Vagina (tissue), 2 donors: ENCODE measurements around the gene FGFR2. TPM values are rescaled to one million over a fixed set of nuclear protein-coding genes. Genes with fewer than 3 reads are reported as not detected.

ENCODE experiments used
- DNase-seq, 2 donors: peaks; one replicate each; pipeline ENCODE4 v3.0.0-alpha.2; 2017; ENCODE audit errors: extremely low spot score in 2 of 2
- H3K27ac ChIP-seq: fragments of 200-600 bp; sonication (generic); one replicate; pipeline ENCODE4 v1.5.1; 2019
- H3K27me3 ChIP-seq: fragments of 200-600 bp; sonication (generic); one replicate; pipeline ENCODE4 v1.5.1; 2019
- H3K36me3 ChIP-seq, 2 donors: fragments of 200-600 bp; sonication (generic); one replicate each; pipeline ENCODE4 v1.5.1; 2017 to 2019
- H3K4me1 ChIP-seq: fragments of 200-600 bp; sonication (generic); one replicate; pipeline ENCODE4 v1.5.1; 2019
- H3K4me3 ChIP-seq, 2 donors: fragments of 200-600 bp; sonication (generic); 1 replicate in 1 of 2; 2 replicates in 1 of 2; pipeline ENCODE4 v1.5.1; 2016 to 2019
- H3K9me3 ChIP-seq: fragments of 200-600 bp; sonication (generic); one replicate; pipeline ENCODE4 v1.5.1; 2019
- POLR2A ChIP-seq, 2 donors: fragments of 450-650 bp; IDR thresholded peaks; one replicate each; pipeline ENCODE4 v1.6.1; 2017; ENCODE audit warnings: antibody characterized with exemption in 2 of 2, mild to moderate bottlenecking in 2 of 2, moderate library complexity in 2 of 2
- POLR2AphosphoS5 ChIP-seq, 2 donors: sonication (generic); formaldehyde crosslinking; IDR thresholded peaks; one replicate each; pipeline ENCODE4 v1.9.0; 2017; ENCODE audit warnings: antibody characterized with exemption in 2 of 2, mild to moderate bottlenecking in 2 of 2, low read depth in 1 of 2; ENCODE audit not compliant: insufficient read depth in 1 of 2
- intact Hi-C: fragments of 100-400 bp; cut with DNase I; formaldehyde crosslinking; loops from one replicate; pipeline ENCODE4 v1.15.1; 2023
- total RNA-seq: library from RNA; depleted of rRNA; stranded (reverse); fragments of >200 nt; gene quantifications from one replicate; pipeline ENCODE4 v1.2.3, GENCODE V29; 2016
- TF ChIP-seq, protein P1 (sequence below), 3 experiments: fragments of 450-650 bp in 2 of 3; fragments of 200-600 bp in 1 of 3; sonication (generic) in 1 of 3; IDR thresholded peaks; one replicate each; pipeline ENCODE4 v1.5.1; 2017 to 2019; ENCODE audit warnings: antibody characterized with exemption in 3 of 3, mild to moderate bottlenecking in 2 of 3, moderate library complexity in 2 of 3

Gene FGFR2
- total RNA-seq, 1 donor from 2014 or later = 54.0 TPM

DNA sequence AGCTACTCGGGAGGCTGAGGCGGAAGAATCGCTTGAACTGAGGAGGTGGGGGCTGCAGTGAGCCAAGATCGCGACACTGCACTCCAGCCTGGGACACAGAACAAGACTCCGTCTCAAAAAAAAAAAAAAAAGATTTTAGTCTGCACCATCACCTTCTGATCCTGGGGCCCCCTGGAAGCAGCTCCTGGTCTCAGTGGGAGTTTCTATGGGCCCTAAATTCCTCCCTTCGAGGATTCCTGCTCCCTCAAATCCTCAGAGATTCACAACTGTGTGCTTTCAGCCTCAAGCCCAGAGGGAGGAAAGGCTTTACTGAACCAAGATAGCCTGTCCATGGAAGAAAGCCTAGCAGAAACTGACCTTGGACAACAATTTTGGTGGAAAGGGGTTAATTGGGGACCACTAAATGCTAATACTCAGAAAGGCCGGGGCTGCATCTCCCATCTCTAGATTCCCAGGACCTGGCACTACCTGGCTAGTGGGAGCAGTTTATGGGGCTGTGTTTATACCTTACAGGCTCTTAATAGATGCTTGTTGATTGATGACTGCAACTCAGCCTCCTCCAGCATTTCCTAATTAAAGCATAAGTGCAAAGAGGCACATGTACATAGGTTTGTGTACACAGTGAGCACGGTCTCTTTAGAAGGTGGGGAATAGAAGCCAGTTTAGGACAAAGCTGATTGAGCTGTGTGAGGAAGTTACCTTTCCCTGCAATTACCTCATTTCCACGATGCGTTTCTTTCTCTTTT lies 9.2 kb upstream of the FGFR2 start:
- Histone ChIP-seq H3K27ac (no peak overlapping the region), H3K9me3 (no peaks in the 10 kb centered on the region), H3K36me3 (no peaks in the 10 kb centered on the region), H3K4me3 (no peak overlapping the region), H3K4me1 (peaks cover 8% of the 10 kb centered on the region), H3K27me3 (no peaks in the 10 kb centered on the region)
- intact Hi-C loops = no loop called here
- TF ChIP-seq POLR2A (IDR thresholded peaks at IDR 0.05) (no peak), POLR2AphosphoS5 (IDR thresholded peaks at IDR 0.05; ENCODE audit: insufficient read depth in 1 of 2, low read depth in 1 of 2) (no peak)
- TF ChIP-seq, protein P1, sequence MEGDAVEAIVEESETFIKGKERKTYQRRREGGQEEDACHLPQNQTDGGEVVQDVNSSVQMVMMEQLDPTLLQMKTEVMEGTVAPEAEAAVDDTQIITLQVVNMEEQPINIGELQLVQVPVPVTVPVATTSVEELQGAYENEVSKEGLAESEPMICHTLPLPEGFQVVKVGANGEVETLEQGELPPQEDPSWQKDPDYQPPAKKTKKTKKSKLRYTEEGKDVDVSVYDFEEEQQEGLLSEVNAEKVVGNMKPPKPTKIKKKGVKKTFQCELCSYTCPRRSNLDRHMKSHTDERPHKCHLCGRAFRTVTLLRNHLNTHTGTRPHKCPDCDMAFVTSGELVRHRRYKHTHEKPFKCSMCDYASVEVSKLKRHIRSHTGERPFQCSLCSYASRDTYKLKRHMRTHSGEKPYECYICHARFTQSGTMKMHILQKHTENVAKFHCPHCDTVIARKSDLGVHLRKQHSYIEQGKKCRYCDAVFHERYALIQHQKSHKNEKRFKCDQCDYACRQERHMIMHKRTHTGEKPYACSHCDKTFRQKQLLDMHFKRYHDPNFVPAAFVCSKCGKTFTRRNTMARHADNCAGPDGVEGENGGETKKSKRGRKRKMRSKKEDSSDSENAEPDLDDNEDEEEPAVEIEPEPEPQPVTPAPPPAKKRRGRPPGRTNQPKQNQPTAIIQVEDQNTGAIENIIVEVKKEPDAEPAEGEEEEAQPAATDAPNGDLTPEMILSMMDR (IDR thresholded peaks at IDR 0.05) = no peak
- DNase-seq = no peak

DNA sequence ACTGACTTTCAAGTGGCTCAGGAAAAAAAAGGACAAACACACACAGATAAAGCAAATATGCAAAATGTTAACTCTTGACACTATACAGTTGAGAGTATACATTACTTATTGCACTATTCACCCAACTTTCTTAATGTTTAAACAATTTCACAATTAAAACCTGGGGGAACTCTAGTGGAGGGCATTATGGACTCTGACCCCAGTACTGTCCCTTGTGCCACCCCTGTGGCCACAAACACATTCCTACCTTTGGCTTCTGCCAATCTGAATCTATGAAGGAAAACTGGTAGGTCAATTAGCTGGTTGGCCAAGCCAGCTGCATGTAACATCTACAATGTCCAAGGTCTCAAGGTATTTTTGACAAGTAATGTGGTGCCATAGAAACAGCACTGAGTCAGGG lies 7.5 kb upstream of the FGFR2 start:
- intact Hi-C loops = no loop called here
- TF ChIP-seq, protein P1 (IDR thresholded peaks at IDR 0.05) = no peak
- TF ChIP-seq POLR2A (IDR thresholded peaks at IDR 0.05) (no peak), POLR2AphosphoS5 (IDR thresholded peaks at IDR 0.05; ENCODE audit: insufficient read depth in 1 of 2, low read depth in 1 of 2) (no peak)
- no peak for DNase-seq
- Histone ChIP-seq H3K4me1 (peaks cover 8% of the 10 kb centered on the region), H3K36me3 (no peaks in the 10 kb centered on the region), H3K4me3 (no peak overlapping the region), H3K9me3 (no peaks in the 10 kb centered on the region), H3K27me3 (no peaks in the 10 kb centered on the region), H3K27ac (no peak overlapping the region)

DNA sequence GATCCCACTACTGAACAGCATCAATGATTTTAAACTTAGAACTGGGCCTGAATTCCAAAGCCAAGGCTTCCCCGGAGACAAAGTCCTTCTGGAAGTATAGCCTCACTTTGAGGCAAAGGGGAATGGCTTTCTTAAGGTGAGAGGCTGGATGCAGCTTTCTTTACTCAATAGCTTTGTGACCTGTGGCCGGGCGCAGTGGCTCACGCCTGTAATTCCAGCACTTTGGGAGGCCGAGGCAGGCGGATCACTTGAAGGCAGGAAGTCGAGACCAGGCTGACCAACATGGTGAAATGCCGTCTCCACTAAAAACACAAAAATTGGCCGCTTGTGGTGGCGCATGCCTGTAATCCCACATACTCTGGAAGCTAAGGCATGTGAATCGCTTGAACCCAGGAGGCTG lies 3.2 kb upstream of the FGFR2 start:
- intact Hi-C loops = no loop called here
- no peaks in the 10 kb centered on the region for H3K27me3 ChIP-seq
- no peak for TF ChIP-seq POLR2AphosphoS5 (IDR thresholded peaks at IDR 0.05; ENCODE audit: insufficient read depth in 1 of 2, low read depth in 1 of 2)
- TF ChIP-seq POLR2A (IDR thresholded peaks at IDR 0.05) = no peak
- TF ChIP-seq, protein P1 (IDR thresholded peaks at IDR 0.05) = no peak

GRCh38 chr10:121600611-121601010 lies 2.4 kb upstream of the FGFR2 start:
- H3K4me1 ChIP-seq = peaks cover 20% of the 10 kb centered on the region
- no peak overlapping the region for H3K27ac ChIP-seq
- TF ChIP-seq, protein P1 (IDR thresholded peaks at IDR 0.05) = no peak
- TF ChIP-seq POLR2AphosphoS5 (IDR thresholded peaks at IDR 0.05; ENCODE audit: insufficient read depth in 1 of 2, low read depth in 1 of 2) (no peak), POLR2A (IDR thresholded peaks at IDR 0.05) (no peak)
- DNase-seq = no peak
- H3K36me3 ChIP-seq = no peaks in the 10 kb centered on the region
- H3K9me3 ChIP-seq = no peaks in the 10 kb centered on the region
- H3K4me3 ChIP-seq = no peak overlapping the region
- no peaks in the 10 kb centered on the region for H3K27me3 ChIP-seq
- intact Hi-C loops = no loop called here

More for the DNA sequence above, 3.2 kb upstream of the FGFR2 start:
- H3K9me3 ChIP-seq = no peaks in the 10 kb centered on the region
- peaks cover 13% of the 10 kb centered on the region for H3K4me1 ChIP-seq
- DNase-seq = no peak
- H3K36me3 ChIP-seq = no peaks in the 10 kb centered on the region
- no peak overlapping the region for H3K4me3 ChIP-seq
- no peak overlapping the region for H3K27ac ChIP-seq

DNA sequence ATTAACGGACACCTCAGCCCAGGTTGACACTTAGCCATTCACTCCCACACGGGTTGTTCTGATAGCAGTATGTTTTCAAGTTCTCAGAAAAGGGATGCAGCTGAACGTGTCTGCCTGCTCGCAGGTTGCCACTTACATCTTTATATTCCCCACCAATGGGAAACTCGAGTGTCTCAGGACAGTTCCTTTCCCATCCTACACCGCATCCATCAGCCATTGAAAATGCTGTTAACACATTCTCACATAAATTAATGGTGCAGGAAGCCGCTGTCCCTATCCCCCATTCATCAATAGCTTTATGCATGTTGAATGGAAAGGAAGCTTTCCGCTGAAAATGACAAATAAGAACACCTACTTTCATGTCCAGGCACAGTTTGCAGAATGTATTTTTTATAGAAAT lies 1.7 kb upstream of the FGFR2 start:
- Histone ChIP-seq H3K4me3 (no peak overlapping the region), H3K27me3 (no peaks in the 10 kb centered on the region), H3K4me1 (peaks cover 27% of the 10 kb centered on the region), H3K9me3 (no peaks in the 10 kb centered on the region), H3K36me3 (no peaks in the 10 kb centered on the region), H3K27ac (no peak overlapping the region)
- no peak for DNase-seq
- intact Hi-C loops = no loop called here
- TF ChIP-seq POLR2A (IDR thresholded peaks at IDR 0.05) (no peak), POLR2AphosphoS5 (IDR thresholded peaks at IDR 0.05; ENCODE audit: insufficient read depth in 1 of 2, low read depth in 1 of 2) (no peak)
- TF ChIP-seq, protein P1 (IDR thresholded peaks at IDR 0.05) = no peak
